HFFc6 (cell line): ENCODE measurements around the gene STK32C. TPM values are rescaled to one million over a fixed set of nuclear protein-coding genes. Genes with fewer than 3 reads are reported as not detected.

Experiments used
- DNase-seq: peaks from one replicate; pipeline ENCODE4 v3.0.0-alpha.2; 2018
- H3K27ac Mint-ChIP-seq: 2 replicates; pipeline ENCODE4 v1.8.0; 2020; ENCODE audit warnings: mild to moderate bottlenecking, mixed read lengths
- H3K27me3 Mint-ChIP-seq: 2 replicates; pipeline ENCODE4 v1.8.0; 2021; ENCODE audit warnings: mild to moderate bottlenecking, moderate library complexity, mixed read lengths; ENCODE audit not compliant: insufficient read depth
- H3K36me3 Mint-ChIP-seq: 2 replicates; pipeline ENCODE4 v1.8.0; 2021; ENCODE audit warnings: low read depth, mixed read lengths
- H3K4me1 Mint-ChIP-seq: 2 replicates; pipeline ENCODE4 v1.8.0; 2020; ENCODE audit warnings: low read depth, mixed read lengths
- H3K4me3 Mint-ChIP-seq: 2 replicates; pipeline ENCODE4 v1.8.0; 2020; ENCODE audit warnings: mild to moderate bottlenecking, moderate library complexity, mixed read lengths
- H3K9me3 Mint-ChIP-seq: 2 replicates; pipeline ENCODE4 v1.8.0; 2020; ENCODE audit warnings: mild to moderate bottlenecking, mixed read lengths
- total RNA-seq, 6 experiments: library from RNA; stranded (reverse); fragmentation: NEBNext Ultra II Directional; extraction: Animal tissue kit (Norgen Biotek cat#: 25700); gene quantifications; 2 replicates in 1 of 6; 3 replicates in 5 of 6; pipeline ENCODE4 v1.2.3, GENCODE V29; 2021
- TF ChIP-seq, protein P1 (sequence below): fragments of 200-600 bp; sonication (generic); IDR thresholded peaks from 2 replicates; pipeline ENCODE4 v1.5.0; 2021; ENCODE audit warnings: antibody characterized with exemption, mild to moderate bottlenecking

The STK32C gene
- total RNA-seq, 6 experiments from 2014 or later, result 5.5 to 8.3 (median 7.2) TPM

DNA sequence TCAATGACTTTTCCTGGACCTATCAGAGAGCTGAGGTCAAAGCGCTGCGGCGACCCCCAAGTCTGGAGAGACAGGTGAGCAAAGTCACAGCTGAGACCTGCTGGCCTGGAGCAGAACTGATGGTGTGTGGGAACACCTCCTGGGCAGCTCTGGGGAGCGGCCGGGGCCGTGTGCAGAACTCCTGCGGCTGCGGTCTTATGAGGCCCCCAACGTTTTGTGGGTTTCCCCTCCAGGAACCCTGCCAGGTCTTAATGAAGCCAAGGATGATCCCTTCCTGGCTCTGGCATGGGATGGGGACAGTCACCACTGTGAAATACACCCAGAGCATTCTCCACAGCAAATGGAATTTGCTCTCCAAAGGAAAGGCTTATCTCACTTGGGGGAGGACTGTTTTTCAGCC is 94.9 kb downstream of the STK32C start:
- Mint-ChIP-seq H3K9me3 (peaks cover 30% of the 10 kb centered on the region), H3K27me3 (peaks cover 12% of the 10 kb centered on the region), H3K4me1 (no peaks in the 10 kb centered on the region), H3K4me3 (no peak overlapping the region), H3K36me3 (peaks cover 16% of the 10 kb centered on the region), H3K27ac (no peak overlapping the region)
- TF ChIP-seq, protein P1, sequence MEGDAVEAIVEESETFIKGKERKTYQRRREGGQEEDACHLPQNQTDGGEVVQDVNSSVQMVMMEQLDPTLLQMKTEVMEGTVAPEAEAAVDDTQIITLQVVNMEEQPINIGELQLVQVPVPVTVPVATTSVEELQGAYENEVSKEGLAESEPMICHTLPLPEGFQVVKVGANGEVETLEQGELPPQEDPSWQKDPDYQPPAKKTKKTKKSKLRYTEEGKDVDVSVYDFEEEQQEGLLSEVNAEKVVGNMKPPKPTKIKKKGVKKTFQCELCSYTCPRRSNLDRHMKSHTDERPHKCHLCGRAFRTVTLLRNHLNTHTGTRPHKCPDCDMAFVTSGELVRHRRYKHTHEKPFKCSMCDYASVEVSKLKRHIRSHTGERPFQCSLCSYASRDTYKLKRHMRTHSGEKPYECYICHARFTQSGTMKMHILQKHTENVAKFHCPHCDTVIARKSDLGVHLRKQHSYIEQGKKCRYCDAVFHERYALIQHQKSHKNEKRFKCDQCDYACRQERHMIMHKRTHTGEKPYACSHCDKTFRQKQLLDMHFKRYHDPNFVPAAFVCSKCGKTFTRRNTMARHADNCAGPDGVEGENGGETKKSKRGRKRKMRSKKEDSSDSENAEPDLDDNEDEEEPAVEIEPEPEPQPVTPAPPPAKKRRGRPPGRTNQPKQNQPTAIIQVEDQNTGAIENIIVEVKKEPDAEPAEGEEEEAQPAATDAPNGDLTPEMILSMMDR, result no peak
- no peak for DNase-seq

DNA sequence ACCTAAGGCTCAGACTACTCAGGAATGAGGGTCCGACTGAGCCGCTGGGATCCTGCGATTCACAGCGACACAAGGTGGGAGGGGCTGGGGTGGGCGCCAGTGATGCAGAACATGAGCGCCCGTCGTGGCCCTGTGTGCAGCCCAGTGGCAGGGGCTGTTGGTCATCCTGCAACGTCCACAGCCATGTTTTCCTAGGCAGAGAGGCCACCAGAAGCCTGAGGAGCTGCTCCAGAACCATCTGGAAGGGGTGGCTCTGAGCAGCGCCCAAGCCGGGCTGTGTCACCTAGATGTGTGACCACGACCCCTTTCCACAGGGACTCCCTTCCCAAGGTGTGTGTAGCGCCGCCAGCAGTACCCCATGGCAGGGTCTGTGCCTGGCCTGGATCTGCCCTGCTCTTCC is 96.5 kb downstream of the STK32C start:
- Mint-ChIP-seq H3K27ac (no peak overlapping the region), H3K4me3 (no peak overlapping the region), H3K36me3 (peaks cover 16% of the 10 kb centered on the region), H3K4me1 (no peaks in the 10 kb centered on the region), H3K27me3 (peaks cover 14% of the 10 kb centered on the region), H3K9me3 (peaks cover 20% of the 10 kb centered on the region)
- DNase-seq, result no peak
- TF ChIP-seq, protein P1, result no peak

DNA sequence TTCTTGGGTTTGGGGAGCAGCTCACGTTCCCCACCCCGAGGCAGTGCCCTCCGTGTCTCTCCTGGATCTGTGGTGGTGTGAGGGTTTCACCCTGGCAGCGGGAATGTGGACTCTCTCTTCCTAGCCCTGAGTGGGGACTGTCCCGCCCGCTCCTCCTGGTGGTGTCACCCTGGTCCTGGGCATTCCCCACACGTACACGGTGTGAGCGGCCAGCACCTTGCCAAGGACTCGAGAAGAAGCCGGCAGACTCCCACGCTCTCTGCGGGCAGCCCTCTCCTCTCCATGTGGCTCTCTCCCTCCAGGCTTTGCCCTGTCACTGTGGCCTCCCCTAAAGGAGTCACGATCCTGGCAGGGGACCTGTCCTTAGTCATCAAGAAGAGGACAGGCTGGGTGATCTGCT is 97.0 kb downstream of the STK32C start:
- H3K4me1 Mint-ChIP-seq, result no peaks in the 10 kb centered on the region
- TF ChIP-seq, protein P1, result no peak
- no peak overlapping the region for H3K4me3 Mint-ChIP-seq
- H3K27ac Mint-ChIP-seq, result no peak overlapping the region
- peaks cover 15% of the 10 kb centered on the region for H3K36me3 Mint-ChIP-seq
- H3K9me3 Mint-ChIP-seq, result peaks cover 15% of the 10 kb centered on the region
- H3K27me3 Mint-ChIP-seq, result peaks cover 14% of the 10 kb centered on the region
- DNase-seq, result no peak

DNA sequence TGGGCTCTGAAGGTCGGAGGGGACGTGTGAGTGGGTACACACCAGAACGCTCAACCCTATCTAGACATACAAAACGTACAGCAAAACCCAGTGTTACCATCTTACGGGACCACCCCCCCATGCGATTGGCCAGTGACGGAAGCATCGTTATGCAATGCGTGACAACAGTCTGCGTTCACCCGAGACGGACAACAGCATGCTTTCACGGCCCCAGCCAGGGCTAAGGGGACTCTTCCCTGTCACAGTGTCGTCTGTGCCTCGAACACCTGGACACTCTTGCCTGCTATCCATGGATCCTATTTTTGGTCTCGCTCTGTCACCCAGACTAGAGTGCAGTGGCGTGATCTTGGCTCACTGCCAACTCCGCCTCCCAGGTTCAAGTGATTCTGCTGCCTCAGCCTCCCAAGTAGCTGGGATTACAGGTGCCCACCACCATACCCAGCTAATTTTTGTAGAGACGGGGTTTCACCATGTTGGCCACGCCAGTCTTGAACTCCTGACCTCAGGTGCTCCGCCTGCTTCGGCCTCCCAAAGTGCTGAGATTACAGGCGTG is 97.7 kb downstream of the STK32C start:
- H3K9me3 Mint-ChIP-seq, result peaks cover 8% of the 10 kb centered on the region; the same call in 1 of the 2 replicates
- H3K4me1 Mint-ChIP-seq, result no peaks in the 10 kb centered on the region
- H3K4me3 Mint-ChIP-seq, result no peak overlapping the region
- H3K27ac Mint-ChIP-seq, result no peak overlapping the region
- TF ChIP-seq, protein P1, result no peak
- DNase-seq, result no peak
- H3K27me3 Mint-ChIP-seq, result peaks cover 13% of the 10 kb centered on the region
- H3K36me3 Mint-ChIP-seq, result peaks cover 9% of the 10 kb centered on the region

DNA sequence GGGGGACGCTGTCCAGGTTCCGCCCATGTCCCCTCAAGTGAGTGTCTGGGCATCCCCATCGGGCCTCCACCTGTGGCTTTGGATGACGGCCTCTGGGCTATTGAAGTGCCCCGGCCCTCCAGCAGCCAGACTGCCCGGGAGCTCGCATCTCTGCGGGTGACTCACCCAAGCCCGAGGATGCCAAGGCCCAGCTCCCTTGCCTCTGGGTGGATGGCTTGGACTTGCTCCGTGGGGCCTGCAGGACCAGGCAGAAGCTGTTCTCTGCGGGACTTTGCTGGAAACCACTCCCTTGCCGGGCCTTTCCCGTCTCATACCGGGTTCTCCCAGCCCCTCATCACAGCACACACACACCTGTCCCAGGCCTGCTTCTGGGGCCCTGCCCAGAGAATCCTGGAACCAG is 98.6 kb downstream of the STK32C start:
- no peaks in the 10 kb centered on the region for H3K4me1 Mint-ChIP-seq
- H3K4me3 Mint-ChIP-seq, result no peak overlapping the region
- H3K9me3 Mint-ChIP-seq, result peaks cover 7% of the 10 kb centered on the region; the same call in 1 of the 2 replicates
- peaks cover 12% of the 10 kb centered on the region for H3K27me3 Mint-ChIP-seq
- TF ChIP-seq, protein P1, result no peak
- H3K36me3 Mint-ChIP-seq, result peaks cover 8% of the 10 kb centered on the region
- DNase-seq, result no peak
- no peak overlapping the region for H3K27ac Mint-ChIP-seq
